MV-4-11 (cell line): Measurements from ENCODE around the gene ZCCHC3.
A peak's percentile ranks its signal among the peaks of the same experiment; 100 is the strongest.
"Not testable (repeated sequence)": the region's sequence is repeated elsewhere in the genome, so short reads cannot be mapped to it uniquely, and the experiment has no call there.

Experiments used
- DNase-seq: peaks from one replicate; lab custom pipeline; 2025; lab: John Stamatoyannopoulos, UW

Gene ZCCHC3

GRCh38 chr20:313402-313801 is 16.0 kb downstream of the ZCCHC3 start:
- DNase-seq, result no peak

GRCh38 chr20:313948-314347 is 16.6 kb downstream of the ZCCHC3 start:
- DNase-seq, result no peak

- no peak for DNase-seq
These were observed 19.1 kb downstream of the ZCCHC3 start for GRCh38 chr20:316316-317068.

- DNase-seq, result peak; percentile 80
These were observed 27.0 kb downstream of the ZCCHC3 start for GRCh38 chr20:324177-325044.

- DNase-seq, result peak; percentile 84
These were observed 27.9 kb downstream of the ZCCHC3 start, which contains the start of gene SOX12 for GRCh38 chr20:325045-325888. SOX12 (plus strand) TSS chr20:325552; CDS start chr20:325925, 373 bp downstream.

- peak; percentile 27 for DNase-seq
These were observed 28.7 kb downstream of the ZCCHC3 start for GRCh38 chr20:325889-326644.

GRCh38 chr20:326645-327185 is 29.3 kb downstream of the ZCCHC3 start:
- DNase-seq, result no peak

- DNase-seq, result peak; percentile 36
These were observed 30.0 kb downstream of the ZCCHC3 start for GRCh38 chr20:327186-328026.

GRCh38 chr20:328027-328974 is 30.9 kb downstream of the ZCCHC3 start:
- DNase-seq, result no peak

- DNase-seq, result no peak
These were observed 31.8 kb downstream of the ZCCHC3 start for GRCh38 chr20:328975-329695.

- DNase-seq, result no peak
These were observed 32.5 kb downstream of the ZCCHC3 start for GRCh38 chr20:329851-330232.

- DNase-seq, result peak; percentile 87
These were observed 33.1 kb downstream of the ZCCHC3 start for GRCh38 chr20:330233-331149.

- DNase-seq, result no peak
These were observed 37.2 kb downstream of the ZCCHC3 start for GRCh38 chr20:334578-334977.

- not testable (repeated sequence) for DNase-seq
These were observed 38.7 kb downstream of the ZCCHC3 start for GRCh38 chr20:336040-336439.

- peak; percentile 86 for DNase-seq
These were observed 44.3 kb downstream of the ZCCHC3 start for GRCh38 chr20:341682-342081.

- DNase-seq, result no peak
These were observed 45.7 kb downstream of the ZCCHC3 start for GRCh38 chr20:343107-343506.

GRCh38 chr20:346033-346639 is 48.8 kb downstream of the ZCCHC3 start:
- DNase-seq, result no peak
